Endometrial microvascular endothelial cells (primary cell): ENCODE measurements around the gene UBC. TPM values are rescaled to one million over a fixed set of nuclear protein-coding genes. Genes with fewer than 3 reads are reported as not detected.

Experiments
- in situ Hi-C: cut with HindIII; loops from 2 replicates; pipeline ENCODE4 v1.10.0; 2017; ENCODE audit warnings: low sequenced_read_pairs, low pct_unique_long_range_greater_than_20kb; ENCODE audit errors: inconsistent ontology term
- total RNA-seq: library from RNA; depleted of rRNA; stranded (reverse); fragments of >200 nt; gene quantifications from one replicate; pipeline ENCODE4 v1.2.3, GENCODE V29; 2015; ENCODE audit errors: inconsistent ontology term

The UBC gene
- total RNA-seq, 1 donor from 2014 or later: 1,415 TPM

DNA sequence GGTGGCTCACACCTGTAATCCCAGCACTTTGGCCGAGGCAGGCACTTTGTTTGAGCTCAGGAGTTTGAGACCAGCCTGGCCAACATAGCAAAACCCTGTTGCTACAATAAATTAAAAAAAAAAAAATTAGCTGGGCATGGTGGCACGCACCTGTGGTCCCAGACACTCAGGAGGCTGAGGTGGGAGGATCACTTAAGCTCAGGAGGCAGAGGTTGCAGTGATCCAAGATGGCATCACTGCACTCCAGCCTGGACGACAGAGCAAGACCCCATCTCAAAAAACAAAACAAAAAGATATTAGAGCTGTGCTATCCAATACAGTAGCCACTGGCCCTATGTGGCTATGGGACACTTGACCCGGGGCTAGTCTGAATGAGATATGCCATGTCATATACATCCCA, 43.9 kb downstream of the UBC start:
- in situ Hi-C loops: no loop called here

DNA sequence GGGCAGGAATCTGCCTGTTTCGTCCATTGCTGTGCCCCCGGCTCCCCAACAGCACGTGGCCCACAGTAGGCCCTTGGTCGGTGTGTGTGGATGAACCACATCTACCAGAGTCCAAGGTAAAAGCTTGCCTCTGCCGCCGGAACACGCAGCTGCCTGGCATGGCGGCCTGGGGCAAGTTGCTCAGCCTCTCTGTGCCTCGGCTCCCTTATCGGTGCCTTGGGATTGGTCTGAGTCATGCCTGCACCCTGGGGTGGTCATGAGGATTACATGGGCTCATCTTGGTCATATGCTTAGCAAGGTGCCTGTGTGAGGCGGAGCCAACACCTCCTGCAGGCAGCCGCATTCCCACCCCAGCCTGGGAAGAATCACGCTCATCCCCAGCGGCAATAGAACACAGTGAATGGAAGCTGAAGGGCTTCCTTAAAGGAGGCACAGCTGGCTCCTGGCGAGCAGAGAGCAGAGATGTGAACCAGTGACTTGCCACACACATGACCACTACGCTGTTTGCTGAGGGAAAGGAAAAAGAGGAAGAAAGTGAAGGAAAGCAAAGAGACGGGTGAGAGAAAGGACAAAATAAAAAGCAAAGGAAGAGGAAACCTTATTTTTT, 45.3 kb downstream of the UBC start:
- in situ Hi-C loops: no loop called here

DNA sequence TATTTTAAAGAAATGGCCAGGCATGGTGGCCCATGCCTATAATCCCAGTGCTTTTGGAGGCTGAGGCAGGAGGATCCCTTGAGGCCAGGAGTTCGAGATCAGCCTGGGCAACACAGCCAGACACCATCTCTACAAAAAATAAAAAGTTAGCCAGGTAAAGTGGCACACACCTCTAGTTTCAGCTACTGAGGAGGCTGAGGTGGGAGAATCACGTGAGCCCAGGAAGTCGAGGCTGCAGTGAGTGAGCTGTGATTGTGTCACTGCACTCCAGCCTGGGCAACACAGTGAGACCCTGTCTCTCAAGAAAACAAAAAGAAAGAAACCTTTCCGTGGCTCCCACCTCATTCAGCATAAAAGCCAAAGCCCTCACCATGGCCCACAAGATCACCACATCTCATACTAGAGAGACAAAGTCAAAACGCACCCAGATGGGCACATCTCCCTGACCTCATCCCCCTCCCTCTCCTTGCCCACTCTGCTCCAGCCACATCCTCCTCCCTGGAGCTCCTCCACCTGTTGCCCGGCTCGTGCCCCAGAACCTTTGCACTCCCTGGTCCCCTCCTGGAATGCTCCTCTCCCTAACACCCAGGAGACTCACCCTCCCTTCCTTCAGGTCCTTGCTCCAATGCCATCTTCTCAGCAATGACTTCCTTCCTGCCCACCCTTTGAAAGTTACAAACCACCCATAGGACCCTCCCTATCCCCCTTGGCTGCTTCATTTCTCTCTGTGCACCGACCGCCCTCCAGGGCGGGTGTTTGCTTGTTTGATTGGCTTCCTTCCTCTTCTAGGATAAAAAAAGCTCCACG, 46.0 kb downstream of the UBC start:
- in situ Hi-C loops: no loop called here

DNA sequence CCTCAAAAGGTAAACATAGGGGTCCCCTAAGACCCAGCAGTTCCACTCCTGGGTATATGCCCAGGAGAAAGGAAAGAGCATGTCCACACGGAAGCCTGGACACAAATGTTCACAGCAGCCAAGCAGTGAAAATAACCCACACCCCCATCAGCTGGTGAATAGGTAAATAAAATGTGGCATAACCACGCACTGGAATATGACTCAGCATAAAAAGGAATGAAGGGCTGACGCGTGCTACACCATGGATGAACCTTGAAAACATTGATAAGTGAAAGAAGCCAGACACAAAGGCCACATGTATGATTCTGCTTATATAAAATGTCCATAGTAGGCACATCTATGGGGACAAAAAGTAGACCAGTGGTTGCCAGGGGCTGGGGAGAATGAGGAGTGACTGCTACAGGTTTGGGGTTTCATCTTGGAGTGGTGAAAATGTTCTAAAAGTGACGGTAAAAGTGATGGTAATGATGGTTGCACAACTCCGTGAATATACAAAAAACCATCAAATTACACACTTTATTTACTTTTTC, 47.0 kb downstream of the UBC start:
- in situ Hi-C loops: no loop called here

DNA sequence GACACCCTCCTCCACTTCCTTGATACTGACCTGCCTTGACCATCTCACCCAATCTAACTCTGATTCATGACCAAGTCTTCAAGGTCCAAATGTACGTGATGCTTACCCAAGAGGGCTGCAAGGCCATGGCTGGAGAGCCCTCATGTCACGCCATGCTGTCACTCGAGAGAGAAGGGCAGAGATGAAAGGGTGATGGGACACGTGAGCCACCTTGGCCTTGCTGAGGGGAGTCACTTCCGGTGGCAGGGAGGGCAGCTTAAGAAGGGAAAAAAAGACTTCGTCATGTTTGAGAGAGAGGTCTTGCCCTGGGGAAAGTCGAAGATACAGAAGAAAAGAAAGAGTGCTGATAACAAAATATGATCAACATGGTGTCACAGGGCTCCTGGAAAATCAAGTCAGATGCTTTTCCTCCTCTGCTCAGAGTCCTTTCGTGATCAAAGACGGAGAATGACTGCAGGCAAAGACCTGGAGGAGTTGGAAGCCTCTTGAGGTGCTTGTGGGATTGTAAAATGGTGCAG, 47.5 kb downstream of the UBC start:
- in situ Hi-C loops: no loop called here

DNA sequence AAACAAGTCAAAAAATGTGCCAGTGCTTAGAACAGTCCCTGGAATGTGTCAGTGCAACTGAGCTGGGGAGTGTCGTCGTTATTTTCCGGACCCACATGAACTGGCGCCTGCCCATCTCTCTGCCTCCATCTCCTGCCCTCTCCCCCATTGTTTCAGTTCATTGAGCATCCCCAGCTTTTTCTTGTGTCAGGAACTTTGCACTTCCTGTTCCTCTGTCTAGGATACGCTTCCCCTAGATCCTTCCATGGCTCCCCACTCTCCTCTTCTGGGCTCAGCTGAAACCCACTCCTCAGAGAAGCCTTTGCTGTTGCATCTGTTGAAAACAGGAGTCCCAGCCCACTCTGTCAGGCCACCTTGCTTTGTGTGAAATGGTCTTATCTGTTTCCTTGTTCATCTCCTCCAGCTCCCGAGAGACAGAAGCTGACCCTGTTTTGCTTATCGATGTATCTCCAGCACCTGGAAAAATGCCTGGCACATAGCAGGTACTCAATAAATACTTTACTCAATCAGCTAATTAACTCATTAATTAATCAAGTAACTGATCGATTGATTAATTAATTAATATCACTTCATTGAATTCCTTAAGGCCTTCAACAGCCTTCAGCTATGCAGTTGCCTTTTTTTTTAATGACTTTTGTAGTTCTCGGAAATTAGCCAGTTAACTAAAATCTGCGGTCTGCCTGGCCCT, 48.1 kb downstream of the UBC start:
- in situ Hi-C loops: no loop called here

DNA sequence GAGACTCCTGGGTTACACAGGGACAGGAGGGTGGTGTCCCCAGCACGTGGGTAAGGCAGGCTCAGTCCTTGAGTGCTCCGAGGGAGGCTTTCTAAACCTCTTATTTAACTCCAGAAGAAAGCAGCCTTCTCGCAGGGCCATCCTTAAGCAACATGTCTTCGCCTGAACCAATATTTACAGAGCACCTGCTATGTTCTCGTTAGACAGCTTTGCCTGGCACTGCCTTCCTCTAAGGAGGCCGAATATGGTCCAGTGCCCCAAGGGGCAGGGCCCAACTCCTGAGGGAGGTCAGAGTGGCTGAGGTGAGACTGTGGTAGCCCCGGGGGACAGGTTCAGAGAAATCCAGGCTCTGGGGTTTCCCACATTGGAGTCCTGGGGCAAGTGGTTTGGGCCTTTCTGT, 48.7 kb downstream of the UBC start:
- in situ Hi-C loops: no loop called here

DNA sequence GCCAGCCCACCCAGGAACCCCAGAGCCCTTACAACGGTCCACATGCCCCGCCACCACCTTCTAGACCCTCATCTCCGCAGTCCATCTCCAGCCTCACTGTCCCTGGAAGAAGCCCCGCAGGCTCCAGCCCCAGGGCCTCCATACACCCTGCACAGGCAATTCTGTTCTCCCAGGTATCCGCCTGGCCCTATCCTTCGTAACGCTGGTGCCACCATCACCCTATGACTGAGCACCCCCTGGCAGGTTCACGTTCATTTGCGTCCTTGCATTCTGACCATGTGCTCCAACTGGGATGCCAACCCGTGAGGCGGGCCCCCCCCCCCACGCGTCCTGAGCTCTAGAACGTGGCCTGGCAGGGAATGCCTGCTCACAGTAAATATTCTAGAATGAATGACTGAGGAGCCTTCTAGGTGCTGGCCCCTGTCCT, 50.1 kb downstream of the UBC start:
- in situ Hi-C loops: no loop called here

DNA sequence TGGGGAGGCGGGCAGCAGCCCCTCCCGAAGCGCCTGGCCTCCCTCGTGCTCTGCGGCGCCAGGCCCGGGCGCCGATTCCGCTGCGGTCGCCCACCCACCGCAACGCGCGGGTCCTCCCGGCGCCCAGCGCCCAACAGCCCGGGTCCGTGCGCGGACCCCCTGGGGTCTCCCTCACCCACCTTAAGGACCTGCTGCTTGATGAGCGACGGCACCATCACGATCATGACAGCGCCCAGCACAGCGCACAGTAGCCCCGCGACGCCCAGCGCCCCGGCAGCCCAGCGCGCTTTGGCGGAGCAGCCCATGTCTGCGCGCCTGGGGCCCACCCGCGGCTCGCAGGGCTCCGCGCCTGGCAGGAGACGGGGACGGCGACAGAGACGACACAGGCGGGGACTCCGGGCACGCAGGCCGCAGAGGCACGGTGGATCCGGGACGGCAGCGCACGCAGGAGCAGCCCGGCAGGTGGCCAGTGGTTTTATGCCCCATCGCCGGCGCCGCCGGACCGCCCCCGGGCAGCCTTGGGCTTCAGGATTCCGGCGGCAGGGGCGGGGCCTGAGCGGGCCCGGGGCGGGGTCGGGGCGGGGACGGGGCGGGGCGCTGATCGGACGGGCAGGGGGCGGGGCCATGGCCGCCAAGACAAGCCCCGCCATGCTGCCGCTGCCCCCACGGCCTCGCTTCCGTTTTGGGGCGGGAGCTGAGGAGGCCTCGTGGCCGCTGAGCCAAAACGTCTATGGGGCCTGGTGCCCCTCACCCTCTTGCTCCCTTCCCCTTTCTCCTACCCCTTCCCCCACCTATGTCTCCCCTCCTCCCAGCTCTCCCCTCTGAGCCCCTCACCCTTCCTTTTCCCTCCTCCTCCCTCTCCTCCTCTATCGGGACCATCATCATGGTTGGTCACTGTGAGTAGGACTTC, 50.8 kb downstream of the UBC start, which contains the start of gene SCARB1:
TSS of gene SCARB1 (minus strand) at position 449 of the 910 bp plus-strand sequence. CDS start at position 305, 144 bp downstream.
- in situ Hi-C loops: no loop called here

DNA sequence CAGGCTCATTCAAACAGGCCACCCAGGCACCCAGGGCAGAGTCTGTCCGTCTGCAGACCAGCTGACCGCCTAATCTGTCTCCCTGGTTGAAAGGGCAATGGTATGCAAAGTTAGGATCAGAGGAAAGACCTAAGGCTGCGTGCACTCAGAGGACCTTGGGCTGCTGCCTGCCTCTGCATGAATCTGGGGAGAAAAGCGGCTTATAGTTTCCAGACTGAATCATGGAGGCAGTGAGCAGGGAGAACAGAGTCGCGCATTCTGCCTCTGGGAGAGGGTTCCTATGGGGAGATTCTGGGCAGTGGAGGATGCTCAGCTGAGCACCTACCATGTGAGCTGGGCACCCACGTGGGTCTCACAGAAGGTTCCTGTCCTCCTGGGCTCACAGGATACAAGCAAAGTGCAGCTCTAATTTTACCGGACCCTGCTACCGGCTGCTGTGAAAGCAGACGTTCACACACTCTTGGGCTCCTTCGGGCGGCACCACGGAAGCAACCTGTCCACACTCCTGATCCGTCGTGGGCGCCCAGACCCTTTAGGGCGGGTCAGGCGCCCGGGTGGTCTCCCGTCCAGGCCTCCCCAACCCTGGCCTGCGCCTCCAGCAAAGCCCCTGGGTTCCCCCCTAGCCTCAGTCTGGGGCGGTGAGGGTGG, 51.6 kb downstream of the UBC start:
- in situ Hi-C loops: no loop called here

DNA sequence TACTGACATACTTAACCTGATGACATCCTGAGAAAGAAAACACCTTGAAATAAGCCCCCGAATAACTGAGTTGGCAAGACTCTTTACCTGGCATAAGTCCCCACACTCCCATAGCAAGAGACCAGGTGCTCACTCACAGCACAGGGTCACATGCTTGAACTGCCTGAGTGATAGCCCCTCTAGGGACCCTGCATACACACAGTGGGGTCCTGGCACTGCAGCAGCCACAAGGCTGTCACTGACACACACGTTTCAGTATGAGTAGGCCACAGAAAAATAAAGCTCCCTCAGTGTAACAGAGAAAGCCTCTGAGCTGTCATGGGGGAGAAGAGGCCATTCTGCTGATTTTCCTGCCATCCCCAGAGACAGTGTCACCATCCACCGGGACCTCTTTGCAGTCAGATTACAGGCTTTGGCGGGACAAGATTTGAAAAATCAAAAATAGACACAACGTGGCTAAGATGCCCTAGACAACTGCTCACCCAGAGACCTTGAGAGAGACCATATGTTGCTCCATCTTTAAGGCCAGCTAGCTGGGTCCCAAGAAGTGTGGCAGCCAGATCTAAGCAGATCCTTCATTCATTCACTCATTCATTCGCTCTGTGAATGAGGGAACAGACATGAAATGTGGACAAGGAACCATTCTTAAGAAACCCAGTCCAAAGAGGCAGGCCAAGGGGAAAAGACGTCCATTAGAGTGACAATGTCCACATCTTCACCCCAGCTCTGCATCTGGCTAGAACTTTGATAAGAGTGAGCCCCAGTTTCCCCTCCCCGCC, 52.4 kb downstream of the UBC start:
- in situ Hi-C loops: no loop called here

Other genes starting within 250 kb of the UBC start
- 67.9 TPM for gene SCARB1, start 50.8 kb downstream of the UBC start, total RNA-seq
- gene DHX37, start 74.5 kb upstream of the UBC start, total RNA-seq: 19.9 TPM
- gene BRI3BP, start 79.0 kb upstream of the UBC start, total RNA-seq: 7.3 TPM
- 23.0 TPM for gene AACS, start 150.8 kb upstream of the UBC start, total RNA-seq